Measurements from ENCODE around the gene GCG. TPM values are rescaled to one million over a fixed set of nuclear protein-coding genes. Genes with fewer than 3 reads are reported as not detected.
A peak's percentile ranks its signal among the peaks of the same experiment; 100 is the strongest.

Gene GCG
- polyA plus RNA-seq, 1 of the 3 experiments (the other 2 are of a cell fraction), result not detected

DNA sequence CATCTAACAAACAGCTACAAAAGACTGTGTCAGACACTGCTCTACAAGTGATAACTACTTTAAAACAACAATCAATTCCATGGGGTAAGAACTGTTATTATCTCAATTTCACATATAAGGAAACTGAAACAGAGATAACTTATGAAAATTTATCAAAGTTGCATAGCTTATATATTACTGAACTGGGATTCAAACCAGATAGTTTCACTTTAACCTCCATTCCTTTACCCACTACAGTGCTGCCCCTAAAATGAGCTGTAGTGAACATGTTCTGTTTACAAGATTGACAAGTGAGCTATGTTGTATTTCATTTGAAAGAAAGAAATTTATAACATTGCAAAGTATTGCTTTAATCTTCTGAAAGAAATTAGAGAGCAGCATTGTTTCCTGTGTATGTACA lies 14.1 kb upstream of the GCG start (continued):
- TF ChIP-seq, protein P1, sequence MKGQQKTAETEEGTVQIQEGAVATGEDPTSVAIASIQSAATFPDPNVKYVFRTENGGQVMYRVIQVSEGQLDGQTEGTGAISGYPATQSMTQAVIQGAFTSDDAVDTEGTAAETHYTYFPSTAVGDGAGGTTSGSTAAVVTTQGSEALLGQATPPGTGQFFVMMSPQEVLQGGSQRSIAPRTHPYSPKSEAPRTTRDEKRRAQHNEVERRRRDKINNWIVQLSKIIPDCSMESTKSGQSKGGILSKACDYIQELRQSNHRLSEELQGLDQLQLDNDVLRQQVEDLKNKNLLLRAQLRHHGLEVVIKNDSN (IDR thresholded peaks at IDR 0.05; ENCODE audit: borderline replicate concordance, low read depth), result no peak
- no peak for TF ChIP-seq PBX3 (IDR thresholded peaks at IDR 0.05)

DNA sequence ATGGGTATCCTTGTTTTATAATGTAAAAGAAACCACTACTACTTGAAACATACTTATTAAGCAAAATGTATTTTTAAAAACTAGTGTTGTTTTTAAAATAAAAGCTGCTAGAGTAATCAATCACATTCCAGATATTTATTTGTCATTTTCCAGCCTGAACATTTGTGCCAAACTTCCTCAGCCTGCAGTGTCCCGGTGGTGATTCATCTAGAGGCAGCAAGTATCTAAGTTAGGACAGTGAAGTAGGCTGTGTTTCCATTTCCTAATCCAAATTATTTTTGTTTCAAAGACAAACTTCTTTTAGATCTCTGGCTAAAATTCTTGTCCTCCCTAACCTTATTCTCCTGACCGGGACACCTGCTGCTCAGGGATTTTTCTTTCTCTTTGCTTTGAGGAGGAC lies 12.8 kb upstream of the GCG start:
- no peak overlapping the region for H2AFZ ChIP-seq (ENCODE audit: low read depth)
- H3K9ac ChIP-seq, result no peak overlapping the region
- no peak for DNase-seq
- no peaks in the 10 kb centered on the region for H3K4me1 ChIP-seq (ENCODE audit: control insufficient read depth in 1 of 2, insufficient read depth in 2 of 2, low read depth in 1 of 2, low read length in 1 of 2)
- no peaks in the 10 kb centered on the region for H3K9me3 ChIP-seq
- H3K4me2 ChIP-seq, result no peak overlapping the region
- no peak for TF ChIP-seq RFX5 (IDR thresholded peaks at IDR 0.05; ENCODE audit: low read length)
- TF ChIP-seq FOSL2 (IDR thresholded peaks at IDR 0.05; ENCODE audit: borderline replicate concordance, low read depth), result peak; percentile 12; the same call in 1 of the 2 replicates
- H3K36me3 ChIP-seq (replicated peaks in 1 of 2; ENCODE audit: control insufficient read depth in 1 of 2, insufficient read depth in 2 of 2, low read length in 1 of 2), result peaks cover 10 to 14% of the 10 kb centered on the region in 2 experiments
- WGBS (ENCODE audit: low lambda C conversion rate), result 70% methylated on average over 2 of the region's 2 CpGs
- H3F3A ChIP-seq (replicated peaks; ENCODE audit: insufficient read depth), result no peaks in the 10 kb centered on the region
- CTCF ChIA-PET, result interaction anchor here (0.6 kb wide), 1 partner anchor 55 kb away, joined by 3 read pairs; no protein-coding TSS in a partner anchor
- no peak overlapping the region for H3K27ac ChIP-seq (ENCODE audit: low read depth in 2 of 2, low read length in 1 of 2)
- POLR2A ChIA-PET, result no interaction called here
- no peak overlapping the region for H3K4me3 ChIP-seq (ENCODE audit: low read depth in 2 of 2, low read length in 1 of 2)
- no peaks in the 10 kb centered on the region for H3K79me2 ChIP-seq (ENCODE audit: insufficient read depth)
- H4K20me1 ChIP-seq (ENCODE audit: insufficient read depth), result no peaks in the 10 kb centered on the region
- H3K9me2 ChIP-seq, result no peaks in the 10 kb centered on the region
- no peaks in the 10 kb centered on the region for H3K27me3 ChIP-seq (ENCODE audit: insufficient read depth)

GRCh38 chr2:162159446-162159845 lies 7.4 kb upstream of the GCG start:
- no peaks in the 10 kb centered on the region for H3K79me2 ChIP-seq (ENCODE audit: insufficient read depth)

More at GRCh38 chr2:162159446-162159845, 7.4 kb upstream of the GCG start:
- POLR2A ChIA-PET, result no interaction called here
- TF ChIP-seq TEAD4 (IDR thresholded peaks at IDR 0.05; ENCODE audit: borderline replicate concordance, insufficient read depth), result no peak
- no peak for TF ChIP-seq GABPA (IDR thresholded peaks at IDR 0.05; ENCODE audit: low read depth)
- TF ChIP-seq, protein P2, sequence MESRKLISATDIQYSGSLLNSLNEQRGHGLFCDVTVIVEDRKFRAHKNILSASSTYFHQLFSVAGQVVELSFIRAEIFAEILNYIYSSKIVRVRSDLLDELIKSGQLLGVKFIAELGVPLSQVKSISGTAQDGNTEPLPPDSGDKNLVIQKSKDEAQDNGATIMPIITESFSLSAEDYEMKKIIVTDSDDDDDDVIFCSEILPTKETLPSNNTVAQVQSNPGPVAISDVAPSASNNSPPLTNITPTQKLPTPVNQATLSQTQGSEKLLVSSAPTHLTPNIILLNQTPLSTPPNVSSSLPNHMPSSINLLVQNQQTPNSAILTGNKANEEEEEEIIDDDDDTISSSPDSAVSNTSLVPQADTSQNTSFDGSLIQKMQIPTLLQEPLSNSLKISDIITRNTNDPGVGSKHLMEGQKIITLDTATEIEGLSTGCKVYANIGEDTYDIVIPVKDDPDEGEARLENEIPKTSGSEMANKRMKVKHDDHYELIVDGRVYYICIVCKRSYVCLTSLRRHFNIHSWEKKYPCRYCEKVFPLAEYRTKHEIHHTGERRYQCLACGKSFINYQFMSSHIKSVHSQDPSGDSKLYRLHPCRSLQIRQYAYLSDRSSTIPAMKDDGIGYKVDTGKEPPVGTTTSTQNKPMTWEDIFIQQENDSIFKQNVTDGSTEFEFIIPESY (IDR thresholded peaks at IDR 0.05; ENCODE audit: borderline replicate concordance, low read depth), result no peak
- no peak overlapping the region for H2AFZ ChIP-seq (ENCODE audit: low read depth)
- no peaks in the 10 kb centered on the region for H3K9me2 ChIP-seq
- WGBS (ENCODE audit: low lambda C conversion rate), result 65% methylated on average over 6 of the region's 6 CpGs
- no peak for DNase-seq
- no peaks in the 10 kb centered on the region for H3K36me3 ChIP-seq (replicated peaks in 1 of 2; ENCODE audit: control insufficient read depth in 1 of 2, insufficient read depth in 2 of 2, low read length in 1 of 2)
- no peak overlapping the region for H3K27ac ChIP-seq (ENCODE audit: low read depth in 2 of 2, low read length in 1 of 2)
- no peaks in the 10 kb centered on the region for H3F3A ChIP-seq (replicated peaks; ENCODE audit: insufficient read depth)
- peaks cover 0 to 2% of the 10 kb centered on the region in 2 experiments; a peak in 1 of 4 replicates for H3K4me1 ChIP-seq (ENCODE audit: control insufficient read depth in 1 of 2, insufficient read depth in 2 of 2, low read depth in 1 of 2, low read length in 1 of 2)
- no peak overlapping the region for H3K4me3 ChIP-seq (ENCODE audit: low read depth in 2 of 2, low read length in 1 of 2)
- H3K9me3 ChIP-seq, result no peaks in the 10 kb centered on the region
- no peak overlapping the region for H3K9ac ChIP-seq
- CTCF ChIA-PET, result no interaction called here
- no peaks in the 10 kb centered on the region for H4K20me1 ChIP-seq (ENCODE audit: insufficient read depth)
- H3K27me3 ChIP-seq (ENCODE audit: insufficient read depth), result no peaks in the 10 kb centered on the region
- no peak overlapping the region for H3K4me2 ChIP-seq
